Endothelial cell of umbilical vein (primary cell): Measurements from ENCODE around the gene KATNB1. TPM values are rescaled to one million over a fixed set of nuclear protein-coding genes. Genes with fewer than 3 reads are reported as not detected.

Experiments
- BruUV-seq: library from RNA; stranded (reverse); fragments of 400-500 nt; replicated peaks from 2 replicates; lab custom pipeline; 2021; lab: Mats Ljungman, UMichigan
- CTCF ChIA-PET: fragments of 300-600, 350-600 bp; sonication (Branson Sonifier 250); formaldehyde crosslinking; loops from one replicate; lab custom pipeline; 2021; ENCODE audit warnings: antibody characterized with exemption, inconsistent platforms; lab: Charles Lee
- POLR2A ChIA-PET: fragments of 300-600, 350-600 bp; sonication (Branson Sonifier 250); formaldehyde crosslinking; loops from one replicate; lab custom pipeline; 2021; ENCODE audit warnings: antibody characterized with exemption, inconsistent platforms; lab: Charles Lee
- DNase-seq: peaks from one replicate; pipeline ENCODE4 v3.0.0-alpha.2; 2011; ENCODE audit warnings: low read depth, low spot score
- FAIRE-seq: peaks from 2 replicates; lab custom pipeline; 2011; peaks lifted over from hg19 to GRCh38; lab: Jason Lieb, UNC
- H2AFZ ChIP-seq: 2 replicates; pipeline ENCODE4 v1.6.0; 2012; ENCODE audit warnings: low read depth, low read length, control low read depth, inconsistent platforms
- H3K27ac ChIP-seq: 2 replicates; pipeline ENCODE4 v1.5.1; 2011; ENCODE audit warnings: low read depth, mild to moderate bottlenecking, control low read depth, low read length, moderate library complexity; ENCODE audit not compliant: insufficient read depth
- H3K27me3 ChIP-seq, 2 experiments: 2 replicates each; pipeline versions ENCODE4 v1.6.0 to v1.6.1; 2011; ENCODE audit warnings: low read length in 2 of 2, mixed read lengths in 1 of 2; ENCODE audit not compliant: control insufficient read depth in 2 of 2, insufficient read depth in 2 of 2
- H3K36me3 ChIP-seq, 2 experiments: 2 replicates in 1 of 2; 3 replicates in 1 of 2; pipeline ENCODE4 v1.5.1; 2011; ENCODE audit warnings: low read length in 2 of 2, mild to moderate bottlenecking in 1 of 2, moderate library complexity in 1 of 2; ENCODE audit not compliant: control insufficient read depth in 2 of 2, insufficient read depth in 2 of 2; ENCODE audit errors: extremely low read depth in 1 of 2
- H3K4me1 ChIP-seq: 3 replicates; pipeline ENCODE4 v1.5.1; 2011; ENCODE audit warnings: mild to moderate bottlenecking, low read length; ENCODE audit not compliant: control insufficient read depth, insufficient read depth; ENCODE audit errors: extremely low read depth
- H3K4me2 ChIP-seq: 2 replicates; pipeline ENCODE4 v1.6.1; 2011; ENCODE audit warnings: low read length, control low read depth, mixed read lengths; ENCODE audit not compliant: insufficient read depth
- H3K4me3 ChIP-seq, 3 experiments: fragments of 200-600 bp in 1 of 3; sonication (generic), shearing (Covaris generic) in 1 of 3; replicated peaks in 1 of 3; 2 replicates each; pipeline ENCODE4 v1.5.1; 2011 to 2016; ENCODE audit warnings: control low read depth in 3 of 3, low read length in 3 of 3, mild to moderate bottlenecking in 2 of 3, inconsistent platforms in 1 of 3, low read depth in 1 of 3, moderate library complexity in 1 of 3; ENCODE audit not compliant: insufficient read depth in 1 of 3
- H3K79me2 ChIP-seq: 2 replicates; pipeline ENCODE4 v1.6.0; 2012; ENCODE audit warnings: low read length, inconsistent platforms; ENCODE audit not compliant: control insufficient read depth, insufficient read depth
- H3K9ac ChIP-seq: replicated peaks from 2 replicates; pipeline ENCODE3; 2011; ENCODE audit warnings: low read length, control low read depth; ENCODE audit not compliant: insufficient read depth; ENCODE audit errors: extremely low read depth
- H3K9me1 ChIP-seq: replicated peaks from 3 replicates; pipeline ENCODE4 v1.6.0; 2011; ENCODE audit warnings: mild to moderate bottlenecking, low read length; ENCODE audit not compliant: control insufficient read depth, insufficient read depth; ENCODE audit errors: extremely low read depth
- H3K9me3 ChIP-seq: replicated peaks from 2 replicates; pipeline ENCODE4 v1.5.1; 2012; ENCODE audit warnings: low read length, inconsistent platforms; ENCODE audit not compliant: control insufficient read depth, insufficient read depth
- H4K20me1 ChIP-seq: replicated peaks from 2 replicates; pipeline ENCODE3; 2011; ENCODE audit warnings: mild to moderate bottlenecking, low read length; ENCODE audit not compliant: control insufficient read depth, insufficient read depth; ENCODE audit errors: extremely low read depth
- EZH2 ChIP-seq: IDR thresholded peaks from 2 replicates; pipeline ENCODE4 v1.6.1; 2012; ENCODE audit warnings: borderline replicate concordance, low read depth, mild to moderate bottlenecking, moderate library complexity, low read length, inconsistent platforms; ENCODE audit not compliant: severe bottlenecking
- FOS ChIP-seq: IDR thresholded peaks from 2 replicates; pipeline ENCODE4 v1.6.1; 2011; ENCODE audit warnings: mild to moderate bottlenecking, low read length, moderate library complexity, borderline replicate concordance; ENCODE audit not compliant: insufficient read depth
- GATA2 ChIP-seq: IDR thresholded peaks from 2 replicates; pipeline ENCODE4 v1.7.0; 2011; ENCODE audit warnings: low read depth, mild to moderate bottlenecking, moderate library complexity, mixed read lengths, low read length; ENCODE audit not compliant: insufficient read length, insufficient read depth
- JUN ChIP-seq: IDR thresholded peaks from 2 replicates; pipeline ENCODE4 v1.6.1; 2011; ENCODE audit warnings: borderline replicate concordance, low read depth; ENCODE audit not compliant: insufficient read length, insufficient read depth
- MAX ChIP-seq: IDR thresholded peaks from 2 replicates; pipeline ENCODE4 v1.6.1; 2011; ENCODE audit not compliant: insufficient read depth, insufficient read length
- POLR2AphosphoS5 ChIP-seq: IDR thresholded peaks from 2 replicates; pipeline ENCODE4 v1.6.1; 2012; ENCODE audit warnings: low read depth, mild to moderate bottlenecking, control low read depth, low read length, moderate library complexity; ENCODE audit not compliant: insufficient read depth
- dilution Hi-C: fragments of 300-500 bp; cut with MboI; formaldehyde crosslinking; loops from one replicate; pipeline ENCODE4 v1.15.0; 2019; ENCODE audit warnings: low sequenced_read_pairs; ENCODE audit not compliant: extremely low pct_ligation_motif_present
- intact Hi-C: fragments of 100-400 bp; cut with micrococcal nuclease; formaldehyde crosslinking; loops from one replicate; pipeline ENCODE4 v1.10.0; 2022
- polyA plus RNA-seq, 4 experiments: library from polyadenylated mRNA; depleted of rRNA in 3 of 4; stranded (reverse) in 3 of 4; unstranded in 1 of 4; fragments of >200 nt; gene quantifications; 2 replicates each; pipeline versions ENCODE4 v1.2.1 to v1.2.3, GENCODE V29; 2011 to 2012; ENCODE audit warnings: missing spikeins in 1 of 4
- total RNA-seq: library from RNA; stranded (reverse); gene quantifications from 2 replicates; pipeline ENCODE4 v1.2.3, GENCODE V29; 2021

Gene KATNB1
- total and polyA plus RNA-seq, 2 donors (not counting 3 experiments of a cell fraction or from before 2014, with no cell fraction given), result 25.9 to 35.9 TPM

- intact Hi-C loops, result no loop called here
- FAIRE-seq, result no peak
- H3K9ac ChIP-seq, result no peak overlapping the region
- H3K27ac ChIP-seq, result no peak overlapping the region
- no peaks in the 10 kb centered on the region for H3K9me1 ChIP-seq
- TF ChIP-seq JUN (no peak), EZH2 (no peak), POLR2AphosphoS5 (no peak), GATA2 (no peak), MAX (no peak), FOS (no peak)
- no peaks in the 10 kb centered on the region for H4K20me1 ChIP-seq
- H3K4me3 ChIP-seq, result no peak overlapping the region
- no TSS peak for BruUV-seq
- H3K79me2 ChIP-seq, result no peaks in the 10 kb centered on the region
- ChIA-PET POLR2A (no interaction called here), CTCF (interaction anchor here (1.0 to 2.8 kb wide), 11 partner anchors 12 to 245 kb away, joined by 3 to 45 read pairs (median 7); partner anchors contain the start of genes USB1 and ZNF319)
- H3K36me3 ChIP-seq, result peaks cover 0 to 40% of the 10 kb centered on the region in 2 experiments
- dilution Hi-C loops, result no loop called here
- no peaks in the 10 kb centered on the region for H3K27me3 ChIP-seq
- H3K9me3 ChIP-seq, result no peaks in the 10 kb centered on the region
- no peak overlapping the region for H3K4me2 ChIP-seq
- no peak for DNase-seq
- no peaks in the 10 kb centered on the region for H3K4me1 ChIP-seq
- H2AFZ ChIP-seq, result no peak overlapping the region
These were observed 20.3 kb downstream of the KATNB1 start for GRCh38 chr16:57755726-57756423.
